Activated naive CD4-positive, alpha-beta T cell treated with anti-CD3 and anti-CD28 coated beads, Interleukin-2, amount 10 ng/mL, durations not matched to agents 5 hours and 36 hours (primary cell): ENCODE measurements around the gene NECTIN3. TPM values are rescaled to one million over a fixed set of nuclear protein-coding genes. Genes with fewer than 3 reads are reported as not detected.

Experiments
- total RNA-seq, 2 experiments: library from RNA; stranded (reverse); gene quantifications; one replicate each; pipeline ENCODE4 v1.2.3, GENCODE V29; 2021

Gene NECTIN3
- total RNA-seq: 1 to 10 TPM; 2.6 to 2.8 TPM

DNA sequence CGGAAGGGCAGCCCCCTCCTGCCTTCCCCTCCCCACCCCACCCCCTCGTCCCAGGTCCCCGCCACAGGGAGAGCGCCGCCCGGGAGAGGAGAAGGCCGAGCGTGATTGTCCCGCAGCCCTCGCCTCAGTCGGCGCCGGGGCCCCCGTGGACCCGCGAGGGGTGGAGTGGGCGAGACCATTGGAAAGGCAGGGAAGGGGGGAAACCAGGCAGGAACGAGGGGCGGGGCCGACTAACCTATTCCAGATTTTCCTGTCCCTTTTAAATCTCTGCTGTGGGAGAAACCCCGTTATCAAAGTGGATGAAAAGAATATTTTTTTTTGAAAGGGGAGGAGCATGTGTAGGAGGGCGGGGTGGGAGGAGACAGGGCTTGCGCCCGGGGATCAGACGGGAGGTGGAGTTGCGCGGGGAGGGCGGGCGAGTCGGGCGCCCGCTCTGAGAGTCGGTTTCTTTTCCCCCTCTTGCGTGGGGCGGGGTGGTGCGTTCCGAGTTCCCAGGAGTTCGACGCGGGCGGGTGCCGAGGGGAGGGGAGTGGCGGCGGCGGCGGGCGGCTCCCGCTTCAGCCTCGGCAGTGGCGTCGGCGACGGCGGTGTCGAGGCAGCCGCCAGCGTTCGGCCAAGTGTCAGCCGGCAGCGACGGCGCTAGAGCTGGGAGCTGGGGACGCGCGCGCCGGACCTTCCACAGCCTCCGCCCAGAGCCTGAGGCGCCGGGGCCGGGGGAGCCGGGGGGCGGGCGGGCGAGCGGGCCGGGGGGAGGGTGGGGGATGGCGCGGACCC is at the start of gene NECTIN3:
TSS of gene NECTIN3 (plus strand) at position 560 of the 774 bp plus-strand sequence. CDS start at position 762, 202 bp downstream.

